ENCODE results near the gene APOC3. TPM values are rescaled to one million over a fixed set of nuclear protein-coding genes. Genes with fewer than 3 reads are reported as not detected.
A peak's percentile ranks its signal among the peaks of the same experiment; 100 is the strongest.

APOC3 gene
- total and polyA plus RNA-seq, 4 donors = 1.4 TPM; not detected in 3

DNA sequence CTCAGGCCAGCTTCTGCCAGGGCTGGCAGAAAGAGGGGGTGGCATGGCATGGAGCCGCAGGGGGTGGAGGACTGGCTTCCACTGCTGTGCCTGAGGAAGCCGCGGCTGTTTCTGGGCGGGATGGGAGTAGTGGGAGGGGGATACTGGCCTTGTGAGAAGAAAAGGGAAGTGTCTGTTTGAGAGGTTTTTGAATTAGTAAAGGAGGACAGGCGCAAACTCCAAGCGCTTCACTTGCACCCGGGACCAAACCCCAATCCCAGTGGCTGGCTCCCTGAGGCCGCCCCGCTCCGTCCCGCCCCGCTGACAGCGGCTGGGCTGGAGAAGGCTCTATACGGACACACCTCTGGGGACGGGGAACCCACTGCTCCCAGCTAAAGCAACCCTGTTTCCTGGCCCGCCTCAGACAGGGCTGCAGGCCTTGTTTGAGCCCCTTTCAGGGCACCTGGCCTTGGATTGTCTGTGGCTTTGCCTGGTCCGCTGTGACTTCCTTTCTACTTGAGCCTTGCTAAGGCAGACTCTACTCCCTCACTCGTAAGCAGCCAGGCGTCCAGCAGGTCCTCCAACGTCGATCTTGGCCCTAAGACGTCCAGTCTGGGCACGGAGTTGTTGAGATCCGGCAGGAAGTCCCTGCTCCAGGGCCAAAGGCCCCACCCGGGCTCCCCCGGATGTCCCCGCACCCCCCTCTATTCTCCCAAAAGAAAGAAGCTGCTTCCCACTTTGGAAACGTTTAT, 5.5 kb downstream of the APOC3 start:
- peak in 1 of 6 donors; percentile 7 for DNase-seq (ENCODE audit: low read depth in 4 of 6, low spot score in 6 of 6)

GRCh38 chr11:116835791-116836631, 6.3 kb downstream of the APOC3 start:
- 11% methylated on average over 57 of the region's 57 CpGs for WGBS (ENCODE audit: insufficient coverage)
- H3K4me3 ChIP-seq (ENCODE audit: low read depth, low read length) = peak overlapping the region; percentile 27
- no peaks in the 10 kb centered on the region for H3K27me3 ChIP-seq (ENCODE audit: control insufficient read depth, insufficient read depth, low read length)
- DNase-seq (ENCODE audit: low read depth in 4 of 6, low spot score in 6 of 6) = peak; percentile 81 to 98 (median 88)
- H3K27ac ChIP-seq (ENCODE audit: low read depth, low read length) = peak overlapping the region; percentile 82
- peaks cover 45% of the 10 kb centered on the region for H3K4me1 ChIP-seq (ENCODE audit: control insufficient read depth, insufficient read depth, low read length)
- H3K36me3 ChIP-seq (ENCODE audit: control insufficient read depth, insufficient read depth, low read length) = no peaks in the 10 kb centered on the region
- no peaks in the 10 kb centered on the region for H3K9me3 ChIP-seq (ENCODE audit: control insufficient read depth, insufficient read depth, low read length)

More for the DNA sequence above, 5.5 kb downstream of the APOC3 start:
- Histone ChIP-seq H3K4me3 (ENCODE audit: low read depth, low read length) (peak overlapping the region; percentile 27), H3K36me3 (ENCODE audit: control insufficient read depth, insufficient read depth, low read length) (no peaks in the 10 kb centered on the region), H3K4me1 (ENCODE audit: control insufficient read depth, insufficient read depth, low read length) (peaks cover 37% of the 10 kb centered on the region), H3K27ac (ENCODE audit: low read depth, low read length) (peak overlapping the region; percentile 82), H3K9me3 (ENCODE audit: control insufficient read depth, insufficient read depth, low read length) (no peaks in the 10 kb centered on the region), H3K27me3 (ENCODE audit: control insufficient read depth, insufficient read depth, low read length) (no peaks in the 10 kb centered on the region)
- 45% methylated on average over 26 of the region's 28 CpGs for WGBS (ENCODE audit: insufficient coverage)

DNA sequence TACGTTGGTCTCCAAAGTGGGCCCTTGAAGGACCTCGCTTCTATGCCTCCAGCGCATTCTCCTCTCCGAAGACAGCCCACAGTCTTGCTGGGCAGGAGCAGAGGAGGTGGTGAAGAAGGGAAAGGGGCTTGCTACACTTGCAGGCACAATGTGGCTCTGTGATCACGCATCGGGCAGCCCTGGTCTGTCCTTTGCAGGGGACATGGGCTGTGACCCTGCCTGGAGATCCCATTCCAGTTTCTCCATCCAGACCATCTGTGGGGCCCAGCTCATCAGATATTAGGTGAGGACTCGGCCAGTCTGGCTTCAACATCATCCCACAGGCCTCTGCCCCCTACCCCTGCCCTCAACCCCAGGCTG, 6.9 kb downstream of the APOC3 start:
- H3K4me3 ChIP-seq (ENCODE audit: low read depth, low read length) = no peak overlapping the region

DNA sequence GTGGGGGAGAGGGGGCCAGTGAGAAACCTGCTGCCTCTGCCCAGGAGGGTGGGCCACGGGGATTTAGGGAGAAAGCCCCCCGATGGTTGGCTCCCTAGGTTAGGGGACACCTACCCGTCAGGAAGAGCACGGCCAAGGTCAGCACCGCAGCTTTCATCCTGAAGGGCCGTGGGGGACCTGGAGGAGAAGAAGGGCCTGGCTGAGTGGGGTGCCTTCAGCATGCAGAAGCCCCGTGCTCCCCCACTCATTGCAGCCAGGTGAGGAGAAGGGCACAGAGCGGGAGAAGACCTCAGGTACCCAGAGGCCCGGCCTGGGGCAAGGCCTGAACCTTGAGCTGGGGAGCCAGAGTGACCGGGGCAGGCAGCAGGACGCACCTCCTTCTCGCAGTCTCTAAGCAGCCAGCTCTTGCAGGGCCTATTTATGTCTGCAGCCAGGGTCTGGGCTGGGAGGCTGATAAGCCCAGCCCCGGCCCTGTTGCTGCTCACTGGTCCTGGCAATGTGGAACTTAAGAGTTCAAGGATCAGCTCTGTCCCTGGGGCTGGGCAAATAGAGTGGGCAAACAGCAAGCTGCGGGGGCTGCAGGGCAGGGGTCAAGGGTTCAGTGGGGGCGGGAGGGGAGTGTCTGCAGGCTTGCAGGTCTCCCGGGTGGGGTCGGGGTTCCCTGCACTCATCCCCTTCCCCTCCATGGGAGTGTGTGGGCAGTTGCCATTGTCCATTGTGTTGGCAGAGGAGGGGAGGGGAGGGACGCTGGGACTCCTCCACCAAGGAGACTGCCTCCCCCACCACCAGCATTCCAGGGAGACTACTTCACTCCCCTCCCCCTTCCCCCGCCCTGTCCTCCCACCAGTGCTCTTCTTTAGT, 7.8 kb downstream of the APOC3 start, which contains the start of gene APOA1:
TSS of gene APOA1 (minus strand) at position 392 of the 861 bp plus-strand sequence. CDS start at position 157, 235 bp downstream.
- WGBS (ENCODE audit: insufficient coverage) = 82% methylated on average over 14 of the region's 19 CpGs
- H3K4me3 ChIP-seq (ENCODE audit: low read depth, low read length) = no peak within 1 kb of the TSS
- H3K27ac ChIP-seq (ENCODE audit: low read depth, low read length) = peak within 1 kb of the TSS; percentile 82
- H3K4me1 ChIP-seq (ENCODE audit: control insufficient read depth, insufficient read depth, low read length) = peaks cover 49% of the 10 kb centered on the region
- H3K36me3 ChIP-seq (ENCODE audit: control insufficient read depth, insufficient read depth, low read length) = no peaks in the 10 kb centered on the region
- peak in 1 of 6 donors; percentile 33 for DNase-seq (ENCODE audit: low read depth in 4 of 6, low spot score in 6 of 6)
- H3K27me3 ChIP-seq (ENCODE audit: control insufficient read depth, insufficient read depth, low read length) = no peaks in the 10 kb centered on the region
- H3K9me3 ChIP-seq (ENCODE audit: control insufficient read depth, insufficient read depth, low read length) = no peaks in the 10 kb centered on the region

More for the DNA sequence above, 6.9 kb downstream of the APOC3 start:
- 93% methylated on average over 7 of the region's 7 CpGs for WGBS (ENCODE audit: insufficient coverage)
- Histone ChIP-seq H3K27ac (ENCODE audit: low read depth, low read length) (peak overlapping the region; percentile 82), H3K9me3 (ENCODE audit: control insufficient read depth, insufficient read depth, low read length) (no peaks in the 10 kb centered on the region), H3K4me1 (ENCODE audit: control insufficient read depth, insufficient read depth, low read length) (peaks cover 49% of the 10 kb centered on the region), H3K36me3 (ENCODE audit: control insufficient read depth, insufficient read depth, low read length) (no peaks in the 10 kb centered on the region), H3K27me3 (ENCODE audit: control insufficient read depth, insufficient read depth, low read length) (no peaks in the 10 kb centered on the region)
- DNase-seq (ENCODE audit: low read depth in 4 of 6, low spot score in 6 of 6) = no peak

DNA sequence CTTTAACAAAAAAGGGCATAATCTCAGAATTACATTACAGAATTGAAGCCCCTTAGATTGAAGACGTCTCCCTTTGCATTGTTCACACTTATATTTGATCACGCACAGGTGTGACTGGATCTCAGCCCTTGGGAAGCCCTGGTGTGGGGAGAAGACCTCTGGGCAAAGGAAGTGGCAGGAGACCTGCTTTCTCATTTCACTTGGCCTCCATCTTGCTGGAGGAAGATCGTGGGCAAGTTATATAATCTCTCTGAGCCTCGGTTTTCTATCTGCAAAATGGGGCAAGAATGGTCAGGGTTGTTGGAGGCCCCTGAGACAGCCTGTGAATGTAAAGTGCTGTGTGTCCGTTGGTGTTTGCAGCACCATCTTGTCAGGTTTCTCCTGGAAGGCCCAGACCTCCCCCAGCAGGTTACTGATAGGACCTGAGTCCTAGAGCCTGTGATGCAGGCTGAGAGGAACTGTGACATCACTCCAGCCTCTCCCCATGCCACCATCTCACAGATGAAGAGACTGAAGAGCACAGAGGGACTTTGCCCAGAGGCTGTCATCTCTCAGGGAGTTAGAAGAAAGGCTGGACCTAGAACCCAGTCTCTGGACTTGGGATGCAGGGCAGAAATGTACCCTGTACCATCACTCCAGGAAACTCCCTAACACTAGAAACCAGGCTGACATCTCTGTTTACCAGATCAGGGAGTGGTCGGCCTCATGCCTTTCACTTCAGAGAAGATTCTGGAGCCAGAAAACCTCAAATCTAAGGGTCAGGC, 8.8 kb downstream of the APOC3 start:
- H3K36me3 ChIP-seq (ENCODE audit: control insufficient read depth, insufficient read depth, low read length) = peaks cover under 1% of the 10 kb centered on the region
- no peak for DNase-seq (ENCODE audit: low read depth in 4 of 6, low spot score in 6 of 6)
- H3K27ac ChIP-seq (ENCODE audit: low read depth, low read length) = peak overlapping the region; percentile 82
- 87% methylated on average over 4 of the region's 6 CpGs for WGBS (ENCODE audit: insufficient coverage)
- H3K4me1 ChIP-seq (ENCODE audit: control insufficient read depth, insufficient read depth, low read length) = peaks cover 49% of the 10 kb centered on the region
- H3K27me3 ChIP-seq (ENCODE audit: control insufficient read depth, insufficient read depth, low read length) = no peaks in the 10 kb centered on the region
- H3K4me3 ChIP-seq (ENCODE audit: low read depth, low read length) = no peak overlapping the region
- H3K9me3 ChIP-seq (ENCODE audit: control insufficient read depth, insufficient read depth, low read length) = no peaks in the 10 kb centered on the region

GRCh38 chr11:116840224-116840745, 10.6 kb downstream of the APOC3 start:
- H3K4me1 ChIP-seq (ENCODE audit: control insufficient read depth, insufficient read depth, low read length) = peaks cover 39% of the 10 kb centered on the region
- H3K27me3 ChIP-seq (ENCODE audit: control insufficient read depth, insufficient read depth, low read length) = no peaks in the 10 kb centered on the region
- H3K9me3 ChIP-seq (ENCODE audit: control insufficient read depth, insufficient read depth, low read length) = no peaks in the 10 kb centered on the region
- 40% methylated on average over 4 of the region's 6 CpGs for WGBS (ENCODE audit: insufficient coverage)
- DNase-seq (ENCODE audit: low read depth in 4 of 6, low spot score in 6 of 6) = peak in 1 of 6 donors; percentile 10
- H3K36me3 ChIP-seq (ENCODE audit: control insufficient read depth, insufficient read depth, low read length) = peaks cover 10% of the 10 kb centered on the region
- no peak overlapping the region for H3K27ac ChIP-seq (ENCODE audit: low read depth, low read length)
- H3K4me3 ChIP-seq (ENCODE audit: low read depth, low read length) = no peak overlapping the region

- Histone ChIP-seq H3K9me3 (ENCODE audit: control insufficient read depth, insufficient read depth, low read length) (no peaks in the 10 kb centered on the region), H3K27ac (ENCODE audit: low read depth, low read length) (no peak overlapping the region), H3K36me3 (ENCODE audit: control insufficient read depth, insufficient read depth, low read length) (peaks cover 15% of the 10 kb centered on the region), H3K4me1 (ENCODE audit: control insufficient read depth, insufficient read depth, low read length) (peaks cover 34% of the 10 kb centered on the region), H3K27me3 (ENCODE audit: control insufficient read depth, insufficient read depth, low read length) (no peaks in the 10 kb centered on the region), H3K4me3 (ENCODE audit: low read depth, low read length) (no peak overlapping the region)
- 88% methylated on average over 2 of the region's 9 CpGs for WGBS (ENCODE audit: insufficient coverage)
- DNase-seq (ENCODE audit: low read depth in 4 of 6, low spot score in 6 of 6) = no peak
These were observed 11.1 kb downstream of the APOC3 start for GRCh38 chr11:116840746-116841296.

- 94% methylated on average over 2 of the region's 4 CpGs for WGBS (ENCODE audit: insufficient coverage)
- Histone ChIP-seq H3K27me3 (ENCODE audit: control insufficient read depth, insufficient read depth, low read length) (no peaks in the 10 kb centered on the region), H3K4me1 (ENCODE audit: control insufficient read depth, insufficient read depth, low read length) (peaks cover 21% of the 10 kb centered on the region), H3K36me3 (ENCODE audit: control insufficient read depth, insufficient read depth, low read length) (peaks cover 28% of the 10 kb centered on the region), H3K27ac (ENCODE audit: low read depth, low read length) (no peak overlapping the region), H3K9me3 (ENCODE audit: control insufficient read depth, insufficient read depth, low read length) (no peaks in the 10 kb centered on the region), H3K4me3 (ENCODE audit: low read depth, low read length) (no peak overlapping the region)
- no peak for DNase-seq (ENCODE audit: low read depth in 4 of 6, low spot score in 6 of 6)
These were observed 12.4 kb downstream of the APOC3 start for GRCh38 chr11:116842117-116842516.
